GM18861 (cell line): ENCODE measurements around the gene MYH6.

ENCODE experiments used
- ATAC-seq: cut with Tn5 transposase; IDR thresholded peaks from one replicate; pipeline ENCODE4 v1.9.1; 2021; ENCODE audit not compliant: unreplicated experiment

Gene MYH6

DNA sequence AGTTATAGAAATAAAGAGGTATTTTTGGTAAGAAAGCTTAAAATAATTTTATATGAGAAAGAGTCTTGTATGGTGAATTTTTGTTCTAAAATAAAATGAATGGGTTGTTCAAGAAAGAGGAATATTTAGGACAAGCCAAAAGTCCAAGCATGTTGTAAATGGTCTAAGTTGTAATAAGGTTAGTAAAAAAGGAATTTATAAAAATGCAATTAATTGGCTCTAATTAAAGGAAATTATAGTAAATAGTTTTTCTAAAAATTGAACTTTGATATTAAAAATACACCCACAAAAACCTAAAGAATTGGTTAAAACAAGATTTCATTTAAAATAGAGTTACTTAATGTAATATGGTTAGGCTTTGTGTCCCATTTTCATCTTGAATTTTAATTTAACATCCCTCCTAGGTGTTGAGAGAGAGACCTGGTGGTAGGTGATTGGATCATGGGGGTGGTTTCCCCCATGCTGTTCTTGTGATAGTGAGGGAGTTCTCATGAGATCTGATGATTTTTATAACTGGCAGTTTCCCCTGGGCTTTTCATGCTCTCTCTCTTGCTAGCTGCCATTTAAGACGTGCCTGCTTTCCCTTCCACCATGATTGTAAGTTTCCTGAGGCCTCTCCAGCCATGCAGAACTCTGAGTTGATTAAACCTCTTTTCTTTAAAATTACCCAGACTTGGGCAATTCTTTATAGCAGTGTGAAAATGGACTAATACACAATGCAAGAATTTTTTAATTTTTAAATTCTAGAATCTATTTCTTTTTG, 68.4 kb downstream of the MYH6 start:
- no peak for ATAC-seq

- no peak for ATAC-seq
Observed at GRCh38 chr14:23335623-23336022, 72.5 kb downstream of the MYH6 start.
